Activated naive CD4-positive, alpha-beta T cell treated with anti-CD3 and anti-CD28 coated beads, Interleukin-2, amount 50 U/mL, for 72 hours (primary cell): ENCODE results near the gene ARHGAP10. TPM values are rescaled to one million over a fixed set of nuclear protein-coding genes. Genes with fewer than 3 reads are reported as not detected.
A peak's percentile ranks its signal among the peaks of the same experiment; 100 is the strongest.

Source experiments
- ATAC-seq, 2 donors: fragments of 150-1000 bp; cut with Tn5 transposase; 2 replicates each; pipeline ENCODE4 v1.10.0; 2021; ENCODE audit warnings: mild to moderate bottlenecking in 2 of 2, moderate library complexity in 2 of 2
- DNase-seq, 2 donors: peaks; one replicate each; pipeline ENCODE4 v3.0.0; 2021 to 2022; ENCODE audit warnings: low spot score in 2 of 2
- H3K27ac Mint-ChIP-seq, 2 donors: one replicate each; pipeline ENCODE4 v1.8.0; 2022; ENCODE audit warnings: mild to moderate bottlenecking in 2 of 2, mixed read lengths in 2 of 2
- H3K36me3 Mint-ChIP-seq, 2 donors: one replicate each; pipeline ENCODE4 v1.8.0; 2022; ENCODE audit warnings: mixed read lengths in 2 of 2
- H3K9me3 Mint-ChIP-seq, 2 donors: one replicate each; pipeline ENCODE4 v1.8.0; 2022; ENCODE audit warnings: mixed read lengths in 2 of 2
- total RNA-seq, 2 donors: library from RNA; stranded (reverse); gene quantifications; one replicate each; pipeline ENCODE4 v1.2.3, GENCODE V29; 2022

Gene ARHGAP10
- total RNA-seq, 2 donors from 2014 or later: 2.9 to 6.4 TPM

DNA sequence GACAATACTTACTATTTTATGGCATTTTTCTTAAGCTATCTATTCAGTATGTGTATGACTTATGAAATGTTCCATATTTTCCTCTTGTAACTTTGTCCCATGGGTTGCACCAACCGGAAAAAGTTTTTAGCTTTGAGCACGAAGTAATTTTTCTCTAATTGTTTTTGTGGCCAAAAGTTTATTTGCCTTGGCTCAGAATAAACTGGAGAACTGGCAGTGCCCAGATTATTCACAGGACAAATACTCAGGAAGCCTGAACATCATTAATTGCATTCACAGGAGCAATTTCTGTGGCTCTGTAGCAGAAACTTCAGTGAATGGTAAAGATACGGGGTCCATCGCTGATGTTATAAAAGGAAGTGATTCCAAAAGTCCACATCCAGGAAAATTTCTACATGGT, 184.5 kb downstream of the ARHGAP10 start:
- no peaks in the 10 kb centered on the region for H3K36me3 Mint-ChIP-seq
- DNase-seq: no peak
- no peaks in the 10 kb centered on the region for H3K9me3 Mint-ChIP-seq
- no peak for ATAC-seq
- no peak overlapping the region for H3K27ac Mint-ChIP-seq

DNA sequence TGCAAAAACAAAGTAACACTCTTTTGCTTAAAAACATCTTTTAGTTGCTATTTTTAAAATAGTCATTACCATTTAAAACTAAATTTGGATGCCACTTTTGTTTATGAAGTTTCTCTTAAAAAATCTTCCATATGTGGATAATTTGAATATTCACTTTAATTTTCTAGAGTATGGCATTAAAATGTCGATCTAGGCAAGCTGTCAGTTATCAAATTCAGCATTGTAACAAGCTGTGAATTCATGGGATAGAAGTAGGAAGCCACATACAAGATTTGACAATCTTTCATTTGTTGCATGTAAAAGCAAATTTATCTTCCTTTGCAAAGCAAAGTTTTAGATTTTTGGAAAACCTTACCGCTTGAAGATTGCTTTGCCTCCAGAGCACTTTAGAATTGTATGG, 191.5 kb downstream of the ARHGAP10 start:
- no peaks in the 10 kb centered on the region for H3K36me3 Mint-ChIP-seq
- no peak overlapping the region for H3K27ac Mint-ChIP-seq
- no peaks in the 10 kb centered on the region for H3K9me3 Mint-ChIP-seq
- ATAC-seq: no peak
- DNase-seq: no peak

DNA sequence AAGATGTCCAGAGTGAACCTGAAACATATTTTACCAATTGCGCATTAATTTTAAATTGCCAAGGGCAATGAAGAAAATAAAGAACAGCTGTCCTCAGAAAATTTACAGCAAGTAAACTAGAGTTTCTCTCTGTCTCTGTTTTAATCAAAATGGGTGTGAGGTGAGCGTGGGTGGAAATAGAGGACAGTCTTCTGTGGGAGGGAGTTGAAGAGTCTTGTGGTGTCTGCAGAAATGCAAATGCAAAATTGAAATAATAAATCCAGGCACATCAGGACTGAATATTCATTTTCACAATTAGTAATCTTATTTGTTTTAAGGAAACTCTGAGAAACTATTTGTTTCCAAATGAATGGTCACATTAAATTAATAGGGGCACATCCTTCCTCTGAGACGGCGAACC, 192.0 kb downstream of the ARHGAP10 start:
- H3K9me3 Mint-ChIP-seq: no peaks in the 10 kb centered on the region
- no peak for ATAC-seq
- no peaks in the 10 kb centered on the region for H3K36me3 Mint-ChIP-seq

DNA sequence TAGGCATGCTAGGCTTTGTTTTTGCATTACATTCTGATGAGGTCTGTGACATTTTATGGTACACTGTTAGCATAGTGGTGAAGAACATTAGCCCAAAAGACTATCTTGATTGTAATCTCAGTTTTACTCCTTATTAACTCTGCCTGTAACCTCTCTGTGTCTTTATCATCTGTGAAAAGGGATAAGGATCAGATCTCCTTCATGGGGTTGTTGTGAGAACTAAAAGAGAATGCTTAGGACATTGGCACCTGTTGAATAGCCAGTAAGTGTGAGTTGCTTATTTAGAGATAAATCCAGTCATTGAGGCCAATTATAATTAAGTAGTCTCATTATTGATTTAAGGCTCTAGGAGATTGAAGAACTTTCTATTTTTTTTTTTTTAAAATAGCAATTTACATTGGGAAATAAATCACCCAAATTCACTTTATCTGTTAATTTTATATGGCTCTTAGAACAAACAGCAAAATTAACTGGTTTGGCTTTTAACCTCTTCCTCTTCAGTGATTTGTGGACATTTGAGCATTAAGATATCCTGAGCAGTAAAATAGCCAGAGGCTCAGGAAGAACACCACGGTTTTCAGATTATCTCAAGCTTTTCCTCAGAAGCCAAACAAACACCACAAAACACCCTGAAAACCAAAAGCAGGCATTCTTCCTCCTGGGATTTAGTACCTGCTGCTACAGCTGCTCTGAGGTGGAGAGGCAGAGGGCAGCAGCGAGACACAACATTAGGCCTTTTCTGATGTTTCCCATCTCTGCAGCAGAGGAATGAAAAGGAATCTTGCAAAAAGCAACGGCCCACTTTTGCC, 192.9 kb downstream of the ARHGAP10 start:
- H3K9me3 Mint-ChIP-seq: no peaks in the 10 kb centered on the region
- no peaks in the 10 kb centered on the region for H3K36me3 Mint-ChIP-seq
- DNase-seq (no peak), ATAC-seq (no peak)
- no peak overlapping the region for H3K27ac Mint-ChIP-seq

More for the DNA sequence above, 192.0 kb downstream of the ARHGAP10 start:
- no peak overlapping the region for H3K27ac Mint-ChIP-seq
- DNase-seq: no peak

DNA sequence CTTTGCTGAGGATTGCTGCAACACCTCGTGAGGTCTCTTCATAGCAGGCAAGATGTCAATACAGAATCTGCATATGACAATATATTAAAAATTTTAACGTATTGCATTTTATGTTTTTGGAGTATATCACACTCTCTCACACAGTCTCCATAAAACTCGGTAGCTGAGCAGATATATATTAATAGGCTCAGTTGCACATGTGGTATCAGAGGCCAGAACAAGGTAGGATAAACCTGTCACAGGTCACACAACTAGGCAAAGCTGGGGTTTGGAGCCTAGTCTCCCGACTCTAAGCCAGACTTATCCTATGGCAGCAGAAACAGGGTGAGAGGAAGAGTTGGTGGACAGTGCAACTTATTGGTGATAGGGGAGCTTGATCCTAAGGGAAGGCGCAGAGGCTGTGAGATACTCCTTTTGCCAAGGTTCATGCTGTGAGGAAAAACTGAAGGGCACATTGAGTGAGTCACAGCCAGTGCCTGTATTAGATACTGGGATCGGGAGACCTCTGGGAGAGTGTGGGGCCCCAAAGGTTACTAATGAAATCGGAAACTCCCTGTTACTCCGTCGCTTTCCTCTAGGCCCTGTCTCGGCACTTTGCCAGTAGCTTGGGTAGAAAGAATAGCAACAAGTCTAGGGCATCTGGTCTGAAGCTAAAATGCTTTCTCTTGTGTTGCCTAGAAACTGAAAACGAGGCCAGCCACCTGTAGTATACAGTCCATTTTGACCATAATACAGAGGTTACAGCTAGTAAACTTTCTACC, 195.7 kb downstream of the ARHGAP10 start:
- Mint-ChIP-seq H3K27ac (no peak overlapping the region), H3K9me3 (no peaks in the 10 kb centered on the region), H3K36me3 (no peaks in the 10 kb centered on the region)
- no peak for ATAC-seq
- no peak for DNase-seq

DNA sequence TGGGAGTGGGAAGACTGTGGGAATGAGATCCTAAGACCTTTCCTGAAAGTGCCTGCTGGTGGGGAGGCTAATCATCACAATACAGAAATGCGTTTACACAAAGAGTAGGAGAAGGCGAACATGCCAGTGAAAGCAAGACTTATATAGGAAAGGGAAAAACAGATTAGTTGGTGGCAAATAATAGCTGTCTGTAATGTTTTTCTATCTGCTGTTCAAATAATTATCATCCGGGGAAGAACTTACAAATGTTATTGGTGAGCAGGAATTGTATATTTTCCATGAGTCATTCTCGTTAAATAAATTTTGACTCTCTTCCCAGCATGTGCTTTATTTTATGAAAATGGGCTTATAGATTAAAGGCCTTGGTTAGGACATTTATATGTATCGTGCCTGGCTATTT, 196.5 kb downstream of the ARHGAP10 start:
- Mint-ChIP-seq H3K9me3 (no peaks in the 10 kb centered on the region), H3K36me3 (no peaks in the 10 kb centered on the region), H3K27ac (no peak overlapping the region)
- ATAC-seq: no peak
- no peak for DNase-seq

DNA sequence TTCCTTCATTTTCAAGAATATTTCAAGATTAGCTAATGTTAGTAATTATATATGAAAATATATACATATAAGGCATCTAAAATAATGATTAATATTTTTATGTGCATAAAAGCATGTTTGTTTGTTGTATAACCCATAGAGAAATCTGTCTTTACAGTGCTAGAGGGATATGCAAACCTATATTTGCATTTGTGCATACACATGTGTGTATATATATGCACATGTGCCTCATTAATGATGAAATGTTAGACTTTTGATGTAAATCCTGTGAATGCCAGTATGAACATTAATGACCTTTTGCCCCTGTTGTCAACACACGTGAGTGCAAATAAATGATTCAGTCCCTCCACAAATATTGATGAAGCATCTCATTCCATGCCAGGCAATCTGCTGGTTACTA, 197.9 kb downstream of the ARHGAP10 start:
- Mint-ChIP-seq H3K27ac (no peak overlapping the region), H3K9me3 (no peaks in the 10 kb centered on the region), H3K36me3 (no peaks in the 10 kb centered on the region)
- DNase-seq: no peak
- no peak for ATAC-seq

DNA sequence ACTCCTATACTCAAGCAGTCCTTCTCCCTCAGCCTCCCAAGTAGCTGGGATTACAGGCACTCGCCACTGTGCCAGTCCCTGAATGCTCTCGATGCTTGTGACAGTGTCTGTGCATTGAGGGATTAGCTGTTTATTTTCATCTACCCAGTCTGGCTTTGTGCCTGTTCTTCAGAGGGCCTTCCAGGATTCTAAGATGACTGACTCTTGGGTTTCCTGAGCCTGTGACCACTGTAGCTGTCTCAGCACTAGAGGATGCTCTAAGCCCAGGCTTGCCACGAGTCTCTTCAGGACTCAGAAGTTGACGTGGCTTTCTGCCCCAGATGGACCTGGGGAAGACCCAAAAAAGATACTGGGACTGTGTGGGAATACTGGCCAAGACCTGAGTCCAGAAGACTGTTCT, 201.4 kb downstream of the ARHGAP10 start:
- Mint-ChIP-seq H3K36me3 (no peaks in the 10 kb centered on the region), H3K9me3 (no peaks in the 10 kb centered on the region), H3K27ac (no peak overlapping the region)
- ATAC-seq: no peak
- DNase-seq: no peak

DNA sequence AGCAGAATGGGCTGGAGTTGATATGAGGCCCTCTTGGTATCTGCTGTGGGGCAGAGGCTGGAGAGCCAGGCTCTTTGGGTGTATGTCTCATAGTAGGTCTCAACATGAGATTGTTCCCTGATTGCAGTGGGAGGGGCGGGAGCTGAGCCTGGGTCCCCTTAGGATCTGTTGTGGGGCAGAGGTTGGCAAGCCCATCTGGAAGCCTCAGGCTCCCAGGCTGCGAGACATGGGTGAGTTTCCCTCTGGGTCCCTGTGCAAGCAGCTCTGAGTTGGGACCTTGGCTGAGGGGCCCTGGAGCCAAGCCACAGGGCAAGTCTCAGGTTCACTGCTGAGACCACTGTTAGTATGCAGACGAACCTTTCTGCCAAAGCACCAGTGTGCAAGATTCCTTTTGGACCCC, 201.9 kb downstream of the ARHGAP10 start:
- H3K36me3 Mint-ChIP-seq: no peaks in the 10 kb centered on the region
- no peak for DNase-seq

DNA sequence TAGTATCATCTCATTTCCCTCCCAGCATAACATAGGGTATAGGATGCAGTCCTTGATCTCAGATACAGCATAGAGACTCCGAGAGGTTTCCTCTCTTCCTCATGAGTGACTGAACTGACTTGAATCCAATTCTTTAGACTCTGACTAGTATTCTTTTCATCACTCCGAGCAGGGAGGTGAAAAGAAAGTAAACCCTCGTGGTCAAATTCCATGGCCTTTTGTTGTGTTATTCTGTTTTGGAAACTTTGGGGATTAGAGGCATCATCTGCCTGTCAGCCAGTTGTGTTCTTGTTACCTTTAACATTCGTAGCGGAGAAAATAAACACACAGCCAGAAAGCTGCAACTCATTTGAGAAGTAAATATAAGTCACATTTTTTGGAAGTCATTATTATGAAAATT, 206.6 kb downstream of the ARHGAP10 start:
- DNase-seq: no peak
- Mint-ChIP-seq H3K9me3 (no peaks in the 10 kb centered on the region), H3K36me3 (no peaks in the 10 kb centered on the region), H3K27ac (no peak overlapping the region)
- ATAC-seq: no peak

More for the DNA sequence above, 201.9 kb downstream of the ARHGAP10 start:
- Mint-ChIP-seq H3K27ac (no peak overlapping the region), H3K9me3 (no peaks in the 10 kb centered on the region)
- no peak for ATAC-seq

DNA sequence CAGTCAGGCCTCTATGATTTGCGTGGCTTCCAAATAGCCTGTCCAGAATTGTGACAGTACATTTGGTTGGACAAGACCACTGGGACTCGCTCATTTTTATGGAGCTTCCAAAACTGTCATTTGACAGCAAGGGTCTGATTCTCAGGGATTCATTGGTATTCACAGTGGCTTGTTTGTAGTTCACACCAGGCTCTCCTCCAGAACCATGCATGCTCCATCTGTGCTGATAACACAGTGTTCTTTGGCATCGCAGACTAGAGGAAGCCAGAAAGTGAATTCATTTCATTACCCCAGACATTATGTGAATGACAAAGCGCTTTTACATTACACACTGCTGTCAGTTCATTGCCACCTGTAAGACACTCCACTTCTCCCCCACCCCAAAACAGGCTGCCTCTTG, 208.3 kb downstream of the ARHGAP10 start:
- no peak for ATAC-seq
- peaks cover 0 to 5% of the 10 kb centered on the region in 2 donors for H3K36me3 Mint-ChIP-seq
- H3K9me3 Mint-ChIP-seq: no peaks in the 10 kb centered on the region
- DNase-seq: no peak
- no peak overlapping the region for H3K27ac Mint-ChIP-seq

DNA sequence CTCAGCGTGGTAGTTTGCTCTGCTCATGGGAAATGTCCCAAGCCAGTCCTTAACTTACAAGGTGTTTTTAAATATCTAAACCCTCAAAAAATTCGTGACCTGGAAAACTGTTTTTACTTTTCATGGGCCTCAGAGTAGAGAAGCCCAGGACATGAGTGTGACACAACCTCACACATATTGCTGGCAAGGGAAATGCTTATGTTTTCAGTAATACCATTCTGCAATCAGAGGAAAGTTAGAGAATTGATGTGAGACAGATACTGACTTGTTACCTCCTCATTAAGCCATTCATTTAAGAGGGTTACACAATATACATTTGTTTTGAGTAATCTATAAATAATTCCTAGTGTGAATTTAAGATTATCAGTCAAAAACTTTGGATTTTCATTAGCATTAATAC, 209.5 kb downstream of the ARHGAP10 start:
- peaks cover 0 to 8% of the 10 kb centered on the region in 2 donors for H3K36me3 Mint-ChIP-seq
- no peak for DNase-seq

DNA sequence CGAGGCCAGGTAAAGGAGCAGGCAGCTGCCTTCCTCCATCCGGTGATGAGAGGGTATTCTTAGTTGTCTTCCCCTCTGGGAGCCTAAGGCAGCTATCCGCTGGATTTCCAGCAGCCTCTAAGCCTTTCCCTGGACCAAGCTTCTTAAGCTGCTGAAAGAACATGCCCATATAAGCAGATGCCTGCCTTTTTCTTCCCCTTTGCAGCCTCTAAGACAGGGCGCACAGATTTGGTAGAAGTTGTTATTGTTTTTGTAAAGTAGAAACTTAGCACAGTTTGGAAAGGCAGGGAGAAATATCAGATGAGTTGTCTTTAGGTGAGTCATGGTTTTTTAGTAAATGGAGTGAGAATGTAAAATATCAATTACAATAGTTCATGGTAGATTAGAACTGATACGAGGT, 210.8 kb downstream of the ARHGAP10 start:
- H3K36me3 Mint-ChIP-seq: peaks cover 0 to 8% of the 10 kb centered on the region in 2 donors
- no peak for DNase-seq
- no peak overlapping the region for H3K27ac Mint-ChIP-seq
- ATAC-seq: peak in 1 of 2 donors; percentile 68
- H3K9me3 Mint-ChIP-seq: no peaks in the 10 kb centered on the region

More for the DNA sequence above, 209.5 kb downstream of the ARHGAP10 start:
- no peak overlapping the region for H3K27ac Mint-ChIP-seq
- ATAC-seq: no peak
- H3K9me3 Mint-ChIP-seq: no peaks in the 10 kb centered on the region

DNA sequence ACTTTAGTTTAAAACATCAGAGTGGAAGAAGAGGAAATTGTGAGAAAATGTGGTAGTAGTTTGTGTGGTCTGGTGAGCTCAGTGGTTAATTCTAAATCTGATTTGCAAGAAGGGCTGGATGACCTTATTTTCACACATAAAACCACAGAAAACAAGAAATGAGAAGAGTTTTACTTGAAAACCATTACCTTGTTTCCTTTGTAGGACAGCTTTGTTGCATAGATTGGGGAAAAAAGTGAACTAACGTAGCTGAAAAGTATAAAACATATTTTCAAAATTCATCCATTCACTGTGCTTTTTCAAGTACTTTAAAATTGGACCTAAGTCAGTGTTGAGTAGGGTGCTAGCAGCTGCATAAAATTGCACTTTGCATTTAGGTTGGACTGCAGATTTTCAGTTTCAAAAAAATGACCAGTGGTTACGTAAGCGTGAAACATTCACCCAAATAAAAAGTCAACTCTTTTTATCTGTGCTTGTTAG, 211.3 kb downstream of the ARHGAP10 start:
- ATAC-seq: peak; percentile 60 to 85
- Mint-ChIP-seq H3K9me3 (no peaks in the 10 kb centered on the region), H3K27ac (no peak overlapping the region), H3K36me3 (peaks cover 0 to 10% of the 10 kb centered on the region in 2 donors)
- DNase-seq: no peak

DNA sequence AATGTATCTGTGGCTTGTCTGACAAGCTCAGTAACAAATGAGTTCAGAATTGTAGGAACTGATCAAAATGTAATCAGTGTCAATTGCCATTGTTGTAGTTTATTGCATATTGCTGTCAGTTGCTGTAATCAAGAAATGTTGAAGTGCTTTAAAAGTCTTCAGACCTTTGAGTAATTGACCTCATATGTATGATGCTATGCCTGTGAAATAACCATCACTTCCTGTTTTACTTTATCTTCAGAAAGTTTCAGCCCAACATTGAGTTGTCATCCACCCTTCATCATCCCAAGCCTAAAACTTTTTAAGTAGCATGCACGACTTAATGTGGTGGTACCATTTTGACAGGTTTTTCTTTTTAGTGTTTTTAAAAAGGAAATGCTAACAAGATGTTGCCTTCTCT, 212.4 kb downstream of the ARHGAP10 start:
- no peak overlapping the region for H3K27ac Mint-ChIP-seq
- no peaks in the 10 kb centered on the region for H3K9me3 Mint-ChIP-seq
- H3K36me3 Mint-ChIP-seq: peaks cover 0 to 15% of the 10 kb centered on the region in 2 donors
- DNase-seq (no peak), ATAC-seq (no peak)

DNA sequence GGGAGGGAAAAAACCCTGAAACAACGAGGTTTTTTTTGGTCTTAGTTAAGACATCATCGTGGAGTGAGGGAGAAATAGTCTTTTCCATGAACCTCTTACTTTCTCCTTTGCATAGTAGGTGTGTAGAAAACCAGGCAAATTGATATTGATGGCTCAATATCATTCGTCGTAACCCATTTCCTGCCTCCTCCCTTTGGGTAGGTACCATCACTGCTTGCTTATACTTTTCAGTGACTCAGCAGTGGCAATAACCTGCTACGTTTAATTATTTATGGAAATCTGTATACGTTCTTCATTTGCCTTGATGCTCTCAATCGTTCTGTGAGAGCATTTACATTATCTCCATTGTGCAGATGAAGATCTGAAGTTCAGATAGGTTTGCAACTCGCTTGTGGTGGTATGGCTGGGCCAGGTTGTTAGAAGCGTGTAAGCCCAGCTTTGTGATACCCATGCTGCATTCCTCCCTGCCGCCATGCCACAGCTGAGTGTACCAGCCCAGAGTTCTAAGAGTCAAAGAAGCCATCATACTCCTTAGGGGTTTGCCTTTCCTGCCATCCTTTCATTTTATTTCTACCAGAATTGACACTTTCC, 212.9 kb downstream of the ARHGAP10 start:
- no peaks in the 10 kb centered on the region for H3K9me3 Mint-ChIP-seq
- ATAC-seq: no peak
- no peak overlapping the region for H3K27ac Mint-ChIP-seq
- peaks cover 0 to 15% of the 10 kb centered on the region in 2 donors for H3K36me3 Mint-ChIP-seq
- no peak for DNase-seq

DNA sequence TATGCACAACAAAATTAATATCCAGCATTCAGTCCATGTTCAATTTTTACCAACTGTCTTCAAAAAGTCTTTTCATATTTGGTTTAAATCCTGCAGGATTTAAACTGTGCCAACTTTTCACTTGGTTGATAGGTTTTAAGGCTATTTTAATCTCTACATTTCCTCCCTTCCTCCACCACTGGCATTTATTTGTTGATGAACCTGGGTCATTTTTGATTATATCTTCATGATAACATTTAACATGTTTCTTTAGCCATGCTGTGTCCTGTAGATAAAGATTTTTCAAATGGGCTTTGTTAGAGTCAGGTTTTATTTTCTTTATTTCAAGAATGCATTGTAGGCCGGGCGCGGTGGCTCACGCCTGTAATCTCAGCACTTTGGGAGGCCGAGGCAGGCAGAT, 216.4 kb downstream of the ARHGAP10 start:
- DNase-seq (no peak), ATAC-seq (no peak)
- Mint-ChIP-seq H3K9me3 (no peaks in the 10 kb centered on the region), H3K36me3 (peaks cover 0 to 15% of the 10 kb centered on the region in 2 donors), H3K27ac (no peak overlapping the region)
